NCI-H1930 (cell line): Measurements from ENCODE around the gene RGS3.
A peak's percentile ranks its signal among the peaks of the same experiment; 100 is the strongest.

Source experiments
- DNase-seq, 2 experiments: peaks; one replicate each; lab custom pipeline; 2025; lab: John Stamatoyannopoulos, UW

The RGS3 gene

GRCh38 chr9:113587471-113588031, 124.0 kb downstream of the RGS3 start:
- DNase-seq, result no peak

- DNase-seq, result no peak
These were observed 124.8 kb downstream of the RGS3 start for GRCh38 chr9:113588242-113588810.

DNA sequence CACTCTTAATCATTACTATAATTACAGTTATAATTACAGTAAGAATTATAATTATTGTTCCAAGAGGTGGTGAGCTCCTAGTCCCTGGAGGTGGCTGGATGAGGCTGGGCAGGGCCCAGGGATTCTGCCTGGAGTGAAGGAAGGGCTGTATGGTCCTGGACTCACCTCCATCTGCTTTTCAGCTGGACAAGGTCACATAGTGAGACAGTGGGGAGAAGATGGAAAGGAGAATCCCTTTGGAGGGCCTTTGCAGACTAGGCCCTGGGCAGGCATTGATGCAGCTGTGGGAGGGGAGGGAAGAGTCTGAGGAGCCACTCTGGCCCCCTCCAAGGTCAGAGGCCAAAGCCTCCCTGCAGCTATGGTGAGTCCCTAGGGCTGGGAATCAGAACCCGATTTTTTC, 125.4 kb downstream of the RGS3 start:
- DNase-seq, result no peak

DNA sequence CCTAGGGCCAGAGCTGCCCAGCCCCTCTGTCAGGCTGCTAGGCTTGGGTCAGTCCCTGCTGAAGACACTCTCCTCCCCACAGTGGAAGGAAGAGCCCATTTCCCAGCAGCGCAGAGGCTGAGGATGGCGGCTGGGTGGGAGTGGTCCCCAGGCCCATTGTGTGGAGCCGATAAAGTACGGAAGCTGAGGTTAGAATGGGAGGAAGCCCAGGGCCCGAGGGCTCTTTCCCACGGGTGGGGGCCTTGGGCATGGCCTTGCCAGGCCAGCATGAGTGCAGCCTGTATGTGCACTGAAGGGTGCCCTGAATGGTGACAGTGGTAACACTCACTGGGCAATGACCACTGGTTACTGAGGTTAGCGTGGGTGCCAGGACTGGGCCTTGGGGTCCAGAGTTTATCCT, 125.9 kb downstream of the RGS3 start:
- DNase-seq, result no peak

DNA sequence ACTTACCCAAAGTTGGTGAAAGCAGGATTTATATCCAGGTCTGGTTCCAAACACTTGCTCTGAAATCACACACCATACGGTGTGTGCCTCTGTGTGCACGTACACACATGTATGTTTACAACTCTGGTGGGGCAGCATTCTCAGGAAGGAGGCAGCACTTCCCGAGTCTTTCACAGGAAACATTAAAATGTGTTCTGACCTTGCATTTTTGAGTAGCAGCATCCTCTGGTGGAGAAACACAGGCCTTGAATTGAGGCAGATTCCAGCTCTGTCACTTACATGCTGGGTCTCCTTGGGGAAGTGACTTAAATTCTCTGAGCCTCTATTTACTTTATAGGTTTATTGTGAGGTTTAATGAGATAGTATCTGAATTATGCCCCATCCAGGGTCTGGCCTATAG, 126.4 kb downstream of the RGS3 start:
- no peak for DNase-seq

DNA sequence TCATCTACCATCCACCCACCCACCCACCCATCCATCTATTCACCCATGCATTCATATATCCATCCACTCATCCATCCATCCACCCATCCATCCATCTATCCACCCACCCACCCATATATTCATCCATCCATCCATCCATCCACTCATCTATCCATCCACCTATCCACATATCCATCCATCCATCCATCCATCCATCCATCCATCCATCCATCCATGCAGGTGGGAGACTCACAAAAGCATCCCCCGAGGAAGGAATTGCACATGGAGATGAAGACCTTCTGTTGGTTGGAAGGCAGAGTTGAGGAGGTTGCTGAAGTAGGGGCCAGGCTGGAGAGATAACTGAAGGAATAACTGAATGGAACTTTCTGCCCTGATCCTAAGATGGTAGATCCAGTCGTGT, 126.9 kb downstream of the RGS3 start:
- DNase-seq, result no peak

GRCh38 chr9:113590991-113591898, 127.7 kb downstream of the RGS3 start:
- DNase-seq, result peak in 1 of 2 experiments; percentile 27

GRCh38 chr9:113591899-113592625, 128.5 kb downstream of the RGS3 start:
- no peak for DNase-seq

- DNase-seq, result no peak
These were observed 129.5 kb downstream of the RGS3 start for GRCh38 chr9:113592876-113593575.

DNA sequence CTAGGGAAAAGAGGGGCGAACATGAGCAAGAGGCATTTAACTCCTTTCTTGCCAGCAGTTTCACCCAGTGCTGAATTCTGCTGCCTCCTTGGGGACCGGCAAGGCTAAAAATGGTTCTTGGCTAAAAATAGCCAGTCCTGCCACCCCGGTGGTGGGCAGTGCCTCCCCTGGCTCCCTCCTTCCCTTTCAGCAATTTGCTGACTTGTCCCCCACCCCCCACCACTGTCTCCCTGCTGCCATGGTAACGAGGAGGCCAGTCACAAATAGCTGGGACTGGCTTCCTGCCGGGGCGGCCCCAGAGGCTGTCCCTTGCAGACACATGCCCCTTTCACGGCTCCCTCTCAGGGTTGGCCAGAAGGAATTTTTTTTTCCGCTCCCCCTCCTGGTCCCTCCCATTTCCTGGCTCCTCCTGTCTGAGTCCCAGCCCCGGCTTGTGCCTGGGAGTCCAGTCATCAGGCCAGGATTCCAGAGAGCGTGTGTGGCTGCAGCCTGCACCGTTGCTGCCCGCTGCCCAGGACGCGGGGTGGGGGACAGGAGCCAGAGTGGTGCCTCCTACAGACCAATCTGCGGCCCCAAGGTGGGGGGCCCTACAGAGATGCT, 130.3 kb downstream of the RGS3 start:
- DNase-seq, result no peak

DNA sequence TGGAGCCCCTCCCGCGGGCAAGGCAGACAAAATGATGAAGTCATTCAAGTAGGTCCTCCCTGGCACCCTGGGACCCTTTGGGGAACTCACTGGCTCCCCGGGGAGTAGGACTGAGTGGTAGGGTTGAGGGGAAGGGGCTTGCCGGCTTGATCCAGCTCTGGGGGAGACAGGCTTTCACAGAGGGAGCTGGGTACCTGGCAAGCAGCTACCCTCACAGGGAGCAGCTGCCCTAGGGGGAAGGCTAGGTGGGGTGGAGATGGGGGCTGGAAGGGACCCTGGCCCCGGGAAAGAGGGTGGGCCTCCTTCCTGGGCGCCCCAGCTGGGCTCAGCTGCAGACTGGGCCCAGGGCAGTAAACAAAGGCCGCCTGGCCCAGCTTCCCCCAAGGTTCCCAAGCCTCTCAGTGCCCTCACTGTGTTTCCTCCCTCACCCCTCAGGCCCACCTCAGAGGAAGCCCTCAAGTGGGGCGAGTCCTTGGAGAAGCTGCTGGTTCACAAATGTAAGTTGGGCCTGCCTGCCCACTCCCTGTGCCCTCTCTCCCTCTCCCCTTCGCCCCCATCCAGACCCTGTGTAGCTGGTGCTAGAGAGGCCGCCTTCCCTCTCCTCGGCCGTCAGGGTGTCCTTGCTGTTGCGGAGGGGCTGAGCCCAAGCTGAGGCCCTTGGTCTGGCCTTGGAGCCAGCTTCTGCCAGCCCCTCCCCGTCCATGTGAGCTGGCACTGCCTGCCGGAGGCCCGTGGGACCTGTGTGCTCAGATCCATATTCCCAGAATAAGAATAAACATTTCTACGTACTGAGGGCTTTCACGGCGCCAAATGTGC, 131.2 kb downstream of the RGS3 start:
- DNase-seq, result no peak

DNA sequence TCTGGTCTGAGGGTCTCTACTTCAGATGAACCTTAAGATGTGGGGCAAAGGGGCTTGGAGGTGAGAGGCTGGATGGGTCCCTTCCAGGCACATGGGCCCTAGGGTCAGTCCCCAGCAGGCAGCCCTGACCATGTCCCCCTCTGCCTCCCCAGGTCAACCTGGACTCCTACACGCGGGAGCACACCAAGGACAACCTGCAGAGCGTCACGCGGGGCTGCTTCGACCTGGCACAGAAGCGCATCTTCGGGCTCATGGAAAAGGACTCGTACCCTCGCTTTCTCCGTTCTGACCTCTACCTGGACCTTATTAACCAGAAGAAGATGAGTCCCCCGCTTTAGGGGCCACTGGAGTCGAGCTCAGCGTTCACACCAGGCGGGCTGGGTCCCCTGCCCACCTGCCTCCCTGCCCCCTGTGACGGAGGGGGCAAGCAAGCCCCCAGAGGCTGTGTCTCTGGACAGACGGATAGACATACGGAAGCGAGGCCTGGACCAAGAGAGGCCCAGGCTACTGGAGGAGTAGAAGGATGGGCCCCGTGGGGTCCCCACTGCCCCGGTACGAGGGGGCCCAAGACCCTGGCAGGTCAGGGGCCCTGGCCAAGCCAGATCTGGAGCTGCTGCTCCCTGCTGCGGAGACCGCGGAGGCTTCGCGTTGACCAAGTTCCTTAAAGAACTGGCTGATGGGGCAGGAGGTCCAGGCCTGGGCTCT, 133.2 kb downstream of the RGS3 start:
- no peak for DNase-seq

GRCh38 chr9:113597390-113598241, 134.1 kb downstream of the RGS3 start:
- no peak for DNase-seq

DNA sequence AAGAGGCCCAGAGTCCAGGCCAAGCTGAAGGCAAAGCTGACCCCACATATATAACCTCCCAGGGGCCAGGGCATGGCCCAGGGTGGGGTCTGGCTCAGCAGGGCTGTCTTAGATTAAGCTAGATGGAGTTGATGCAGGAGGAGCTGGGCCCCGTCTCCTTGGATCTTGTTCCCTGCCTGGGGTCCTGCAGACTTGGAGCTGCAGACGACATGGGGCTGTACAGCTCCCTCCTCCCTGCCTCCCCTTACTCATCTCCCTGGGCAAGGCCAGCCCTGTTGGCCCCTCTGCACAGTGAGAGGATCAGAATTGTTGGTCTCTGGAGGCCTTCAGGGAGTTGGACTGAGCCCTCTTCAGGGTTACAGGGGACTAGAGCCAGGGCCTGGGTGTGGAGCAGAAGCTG, 134.9 kb downstream of the RGS3 start:
- DNase-seq, result no peak

GRCh38 chr9:113598883-113599282, 135.4 kb downstream of the RGS3 start:
- DNase-seq, result no peak

GRCh38 chr9:113599646-113600022, 136.1 kb downstream of the RGS3 start:
- DNase-seq, result no peak

- no peak for DNase-seq
These were observed 136.7 kb downstream of the RGS3 start for GRCh38 chr9:113600023-113600823.

DNA sequence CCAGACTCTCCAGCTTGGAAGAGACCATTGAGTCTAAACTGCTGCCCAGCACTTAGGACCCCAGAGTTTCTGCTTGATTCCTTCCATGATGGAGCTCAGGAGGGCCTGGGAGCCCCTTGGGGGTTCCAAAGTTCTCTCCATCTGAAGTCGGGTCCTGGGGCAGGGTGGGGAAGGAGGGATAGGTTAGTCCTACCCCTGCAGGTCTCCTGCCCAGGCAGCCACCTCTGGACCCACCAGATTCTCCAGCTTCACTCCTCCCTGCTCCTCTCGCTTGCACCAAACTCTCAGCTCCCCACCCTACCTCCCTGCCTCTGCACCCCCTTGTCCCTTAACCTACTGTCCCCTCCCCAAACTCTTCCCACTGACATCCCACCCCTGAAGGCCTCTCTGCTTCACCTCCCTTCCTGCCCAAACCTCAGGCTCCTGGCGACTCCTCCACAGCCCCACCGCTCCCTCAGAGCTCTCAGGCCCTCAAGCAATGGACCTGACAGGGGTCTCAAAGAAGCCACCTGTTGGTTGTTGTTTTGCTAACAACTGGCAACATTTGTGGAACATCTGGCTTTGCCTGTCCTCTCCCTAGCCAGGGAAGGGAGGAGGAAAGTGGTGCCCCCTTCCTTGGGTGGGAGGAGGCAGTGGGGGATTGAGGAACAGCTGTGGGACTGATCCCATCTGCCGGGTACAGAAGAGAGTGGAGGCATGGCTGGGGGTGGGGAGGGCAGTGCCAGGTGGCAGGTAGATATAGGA, 137.5 kb downstream of the RGS3 start:
- no peak for DNase-seq
